HG02870 (cell line): Measurements from ENCODE around the gene RNF175.
"Not testable (repeated sequence)": the region's sequence is repeated elsewhere in the genome, so short reads cannot be mapped to it uniquely, and the experiment has no call there.

Source experiments
- ATAC-seq: cut with Tn5 transposase; IDR thresholded peaks from one replicate; pipeline ENCODE4 v1.9.1; 2021; ENCODE audit warnings: mild to moderate bottlenecking, moderate library complexity; ENCODE audit not compliant: unreplicated experiment

Gene RNF175

GRCh38 chr4:153684971-153685371 lies 74.9 kb downstream of the RNF175 start:
- no peak for ATAC-seq

GRCh38 chr4:153684182-153684970 lies 75.4 kb downstream of the RNF175 start, which contains the start of gene TLR2:
TLR2 (plus strand) TSS chr4:153684280; CDS start chr4:153702908, 18,628 bp downstream.
- peak; percentile 80 for ATAC-seq

- no peak for ATAC-seq
These were observed 76.1 kb downstream of the RNF175 start for GRCh38 chr4:153683763-153684181.

GRCh38 chr4:153679486-153679885 lies 80.3 kb downstream of the RNF175 start:
- no peak for ATAC-seq

GRCh38 chr4:153676984-153677383 lies 82.8 kb downstream of the RNF175 start:
- no peak for ATAC-seq

- no peak for ATAC-seq
These were observed 83.3 kb downstream of the RNF175 start for GRCh38 chr4:153676486-153676885.

- ATAC-seq, result no peak
These were observed 90.0 kb downstream of the RNF175 start for GRCh38 chr4:153669838-153670237.

GRCh38 chr4:153668647-153669046 lies 91.2 kb downstream of the RNF175 start:
- ATAC-seq, result no peak

- not testable (repeated sequence) for ATAC-seq
These were observed 93.3 kb downstream of the RNF175 start for GRCh38 chr4:153666505-153666904.

GRCh38 chr4:153663667-153664066 lies 96.2 kb downstream of the RNF175 start:
- ATAC-seq, result no peak

GRCh38 chr4:153661908-153662307 lies 97.9 kb downstream of the RNF175 start:
- ATAC-seq, result no peak

GRCh38 chr4:153661215-153661822 lies 98.5 kb downstream of the RNF175 start:
- ATAC-seq, result no peak
